ENCODE data around the gene MUC2. TPM values are rescaled to one million over a fixed set of nuclear protein-coding genes. Genes with fewer than 3 reads are reported as not detected.
A peak's percentile ranks its signal among the peaks of the same experiment; 100 is the strongest.

MUC2 gene
- polyA plus RNA-seq, 3 donors = not detected

GRCh38 chr11:1116104-1116503, 41.4 kb downstream of the MUC2 start:
- Histone ChIP-seq H3K27ac (ENCODE audit: low read depth in 1 of 2, low read length in 2 of 2) (no peak overlapping the region), H2AFZ (ENCODE audit: insufficient read depth, low read depth, low read length, poor library complexity, severe bottlenecking) (no peak overlapping the region), H4K20me1 (ENCODE audit: insufficient read depth, low read length) (no peaks in the 10 kb centered on the region), H3K27me3 (ENCODE audit: control insufficient read depth in 2 of 2, insufficient read depth in 2 of 2, low read length in 2 of 2) (no peaks in the 10 kb centered on the region), H3K4me1 (ENCODE audit: control insufficient read depth in 1 of 2, insufficient read depth in 2 of 2, low read length in 2 of 2) (no peaks in the 10 kb centered on the region), H3K4me2 (replicated peaks; ENCODE audit: extremely low read depth, low read length, poor library complexity, severe bottlenecking) (no peak overlapping the region), H3K79me2 (ENCODE audit: insufficient read depth, low read length) (no peaks in the 10 kb centered on the region), H3K4me3 (replicated peaks in 1 of 3; ENCODE audit: low read depth in 2 of 3, low read length in 3 of 3) (no peak overlapping the region), H3K9ac (ENCODE audit: insufficient read depth, low read length, poor library complexity, severe bottlenecking) (no peak overlapping the region), H3K36me3 (replicated peaks in 1 of 2; ENCODE audit: control insufficient read depth in 1 of 2, insufficient read depth in 2 of 2, low read length in 2 of 2) (no peaks in the 10 kb centered on the region), H3K9me3 (replicated peaks in 1 of 2; ENCODE audit: control insufficient read depth in 1 of 2, insufficient read depth in 1 of 2, low read length in 2 of 2) (peaks cover 0 to 7% of the 10 kb centered on the region in 2 donors)
- TF ChIP-seq, protein P1, sequence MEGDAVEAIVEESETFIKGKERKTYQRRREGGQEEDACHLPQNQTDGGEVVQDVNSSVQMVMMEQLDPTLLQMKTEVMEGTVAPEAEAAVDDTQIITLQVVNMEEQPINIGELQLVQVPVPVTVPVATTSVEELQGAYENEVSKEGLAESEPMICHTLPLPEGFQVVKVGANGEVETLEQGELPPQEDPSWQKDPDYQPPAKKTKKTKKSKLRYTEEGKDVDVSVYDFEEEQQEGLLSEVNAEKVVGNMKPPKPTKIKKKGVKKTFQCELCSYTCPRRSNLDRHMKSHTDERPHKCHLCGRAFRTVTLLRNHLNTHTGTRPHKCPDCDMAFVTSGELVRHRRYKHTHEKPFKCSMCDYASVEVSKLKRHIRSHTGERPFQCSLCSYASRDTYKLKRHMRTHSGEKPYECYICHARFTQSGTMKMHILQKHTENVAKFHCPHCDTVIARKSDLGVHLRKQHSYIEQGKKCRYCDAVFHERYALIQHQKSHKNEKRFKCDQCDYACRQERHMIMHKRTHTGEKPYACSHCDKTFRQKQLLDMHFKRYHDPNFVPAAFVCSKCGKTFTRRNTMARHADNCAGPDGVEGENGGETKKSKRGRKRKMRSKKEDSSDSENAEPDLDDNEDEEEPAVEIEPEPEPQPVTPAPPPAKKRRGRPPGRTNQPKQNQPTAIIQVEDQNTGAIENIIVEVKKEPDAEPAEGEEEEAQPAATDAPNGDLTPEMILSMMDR (IDR thresholded peaks at IDR 0.05) = no peak
- H3K4me1 Mint-ChIP-seq = no peaks in the 10 kb centered on the region
- H3K4me3 Mint-ChIP-seq = no peak overlapping the region
- whole genome bisulfite sequencing (ENCODE audit: insufficient coverage) = 93% methylated on average over 11 of the region's 12 CpGs
- peaks cover 0 to 2% (median 0%) of the 10 kb centered on the region in 7 donors for H3K9me3 Mint-ChIP-seq
- intact Hi-C loops (cut with micrococcal nuclease) = no loop called here
- no peak overlapping the region for H3K27ac Mint-ChIP-seq
- peaks cover 2 to 6% (median 4%) of the 10 kb centered on the region in 3 donors for H3K27me3 Mint-ChIP-seq (ENCODE audit: low read depth in 3 of 3)
- H3K36me3 Mint-ChIP-seq = no peaks in the 10 kb centered on the region
- no peak for DNase-seq

DNA sequence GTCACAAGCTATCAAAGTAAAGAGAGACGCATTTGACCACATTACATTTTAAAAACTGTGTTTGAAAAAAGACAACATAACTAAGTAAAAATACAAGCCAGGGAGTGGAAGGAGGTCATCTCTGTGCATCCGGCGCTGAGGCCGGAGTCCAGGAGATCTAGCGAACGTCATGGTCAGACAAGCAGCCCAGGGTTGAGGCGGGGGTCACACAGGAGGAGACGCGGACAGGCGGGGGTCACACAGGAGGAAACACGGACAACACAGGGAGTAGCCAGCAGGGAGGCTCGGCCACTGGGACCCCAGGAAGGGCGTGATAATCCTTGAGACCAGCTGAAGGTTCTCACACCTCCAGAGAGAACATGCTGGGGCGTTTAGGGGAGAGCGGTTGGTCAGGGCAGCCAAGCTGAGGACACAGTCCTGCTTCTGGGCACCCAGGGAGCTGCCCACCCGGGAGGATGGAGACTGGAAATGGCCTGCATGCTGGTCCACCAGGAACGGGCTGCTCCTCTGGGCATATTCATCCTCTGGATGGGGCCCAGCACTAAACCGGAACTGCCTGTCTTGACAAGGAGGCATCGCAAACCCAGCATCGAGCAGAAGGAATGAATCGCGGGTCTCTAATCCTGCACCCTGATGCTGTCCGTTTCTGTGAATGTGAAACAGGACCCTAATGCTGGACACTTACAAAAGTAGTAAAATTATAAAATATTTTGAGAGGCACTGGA, 42.2 kb downstream of the MUC2 start:
- Histone ChIP-seq H3K27ac (ENCODE audit: low read depth in 1 of 2, low read length in 2 of 2) (no peak overlapping the region), H3K36me3 (replicated peaks in 1 of 2; ENCODE audit: control insufficient read depth in 1 of 2, insufficient read depth in 2 of 2, low read length in 2 of 2) (no peaks in the 10 kb centered on the region), H3K27me3 (ENCODE audit: control insufficient read depth in 2 of 2, insufficient read depth in 2 of 2, low read length in 2 of 2) (no peaks in the 10 kb centered on the region), H3K4me2 (replicated peaks; ENCODE audit: extremely low read depth, low read length, poor library complexity, severe bottlenecking) (no peak overlapping the region), H3K9ac (ENCODE audit: insufficient read depth, low read length, poor library complexity, severe bottlenecking) (no peak overlapping the region), H3K4me1 (ENCODE audit: control insufficient read depth in 1 of 2, insufficient read depth in 2 of 2, low read length in 2 of 2) (no peaks in the 10 kb centered on the region), H4K20me1 (ENCODE audit: insufficient read depth, low read length) (no peaks in the 10 kb centered on the region), H2AFZ (ENCODE audit: insufficient read depth, low read depth, low read length, poor library complexity, severe bottlenecking) (no peak overlapping the region), H3K79me2 (ENCODE audit: insufficient read depth, low read length) (no peaks in the 10 kb centered on the region), H3K4me3 (replicated peaks in 1 of 3; ENCODE audit: low read depth in 2 of 3, low read length in 3 of 3) (no peak overlapping the region), H3K9me3 (replicated peaks in 1 of 2; ENCODE audit: control insufficient read depth in 1 of 2, insufficient read depth in 1 of 2, low read length in 2 of 2) (peaks cover 0 to 7% of the 10 kb centered on the region in 2 donors)
- H3K9me3 Mint-ChIP-seq = peaks cover 0 to 2% (median 0%) of the 10 kb centered on the region in 7 donors
- TF ChIP-seq, protein P1 (IDR thresholded peaks at IDR 0.05) = no peak
- H3K36me3 Mint-ChIP-seq = no peaks in the 10 kb centered on the region
- H3K27me3 Mint-ChIP-seq (ENCODE audit: low read depth in 3 of 3) = peaks cover 2 to 6% (median 4%) of the 10 kb centered on the region in 3 donors
- intact Hi-C loops (cut with micrococcal nuclease) = no loop called here
- H3K4me3 Mint-ChIP-seq = no peak overlapping the region
- whole genome bisulfite sequencing (ENCODE audit: insufficient coverage) = 83% methylated on average over 21 of the region's 23 CpGs
- DNase-seq = no peak
- peak overlapping the region in 1 of 7 donors; percentile 15 for H3K27ac Mint-ChIP-seq
- H3K4me1 Mint-ChIP-seq = no peaks in the 10 kb centered on the region

All from CD14-positive monocyte (primary cell).